PC-3 (cell line): ENCODE measurements around the gene TANGO6. TPM values are rescaled to one million over a fixed set of nuclear protein-coding genes. Genes with fewer than 3 reads are reported as not detected.

Experiments
- ATAC-seq: fragments of 200-7000 bp; cut with Tn5 transposase; 2 replicates; pipeline ENCODE4 v1.9.1; 2020; ENCODE audit warnings: mild to moderate bottlenecking, moderate library complexity
- BruUV-seq: library from RNA; stranded (reverse); fragments of 400-500 nt; replicated peaks from 2 replicates; lab custom pipeline; 2021; lab: Mats Ljungman, UMichigan
- CTCF ChIA-PET: fragments of 300-600 bp; sonication (Branson Sonifier 250); formaldehyde crosslinking; loops from one replicate; lab custom pipeline; 2022; ENCODE audit warnings: antibody characterized with exemption; lab: Charles Lee
- POLR2A ChIA-PET: fragments of 300-600 bp; sonication (Branson Sonifier 250); formaldehyde crosslinking; loops from one replicate; lab custom pipeline; 2022; ENCODE audit warnings: antibody characterized with exemption; ENCODE audit not compliant: unreplicated experiment; lab: Charles Lee
- DNase-seq: peaks from one replicate; pipeline ENCODE4 v3.0.0-alpha.2; 2015
- H2AFZ ChIP-seq: fragments of 300-600 bp; sonication (generic); 2 replicates; pipeline ENCODE4 v1.6.0; 2016; ENCODE audit warnings: antibody characterized with exemption, low read length
- H3F3A ChIP-seq: fragments of 300-600 bp; sonication (generic); one replicate; pipeline ENCODE4 v1.6.0; 2017; ENCODE audit warnings: antibody characterized with exemption, low read length, control low read depth, mild to moderate bottlenecking; ENCODE audit not compliant: unreplicated experiment
- H3K27ac ChIP-seq: fragments of 300-600 bp; sonication (generic); 2 replicates; pipeline ENCODE4 v1.5.1; 2016; ENCODE audit warnings: mild to moderate bottlenecking, low read length
- H3K27me3 ChIP-seq: fragments of 300-600 bp; sonication (generic); 2 replicates; pipeline ENCODE4 v1.6.1; 2016; ENCODE audit warnings: low read length, mixed read lengths
- H3K36me3 ChIP-seq: fragments of 300-600 bp; sonication (generic); 2 replicates; pipeline ENCODE4 v1.6.1; 2016; ENCODE audit warnings: low read depth, mixed run types, low read length, mixed read lengths
- H3K4me1 ChIP-seq: fragments of 300-600 bp; sonication (generic); 2 replicates; pipeline ENCODE4 v1.5.1; 2016; ENCODE audit warnings: low read length; ENCODE audit not compliant: insufficient read depth
- H3K4me2 ChIP-seq: fragments of 300-600 bp; sonication (generic); 2 replicates; pipeline ENCODE4 v1.6.0; 2016; ENCODE audit warnings: low read length
- H3K4me3 ChIP-seq: fragments of 300-600 bp; sonication (generic); 2 replicates; pipeline ENCODE4 v1.5.1; 2016; ENCODE audit warnings: mild to moderate bottlenecking, low read length, mixed read lengths
- H3K79me2 ChIP-seq: fragments of 300-600 bp; sonication (generic); 2 replicates; pipeline ENCODE4 v1.6.1; 2017; ENCODE audit warnings: low read length, mixed read lengths
- H3K9ac ChIP-seq: fragments of 300-600 bp; sonication (generic); 2 replicates; pipeline ENCODE4 v1.6.0; 2016; ENCODE audit warnings: mild to moderate bottlenecking, low read length
- H3K9me2 ChIP-seq: fragments of 300-600 bp; sonication (generic); replicated peaks from 2 replicates; pipeline ENCODE4 v1.6.1; 2016; ENCODE audit warnings: mixed run types, low read length, mixed read lengths
- H3K9me3 ChIP-seq: fragments of 300-600 bp; sonication (generic); 2 replicates; pipeline ENCODE4 v1.6.1; 2016; ENCODE audit warnings: low read length, mixed read lengths
- H4K20me1 ChIP-seq: fragments of 300-600 bp; sonication (generic); 2 replicates; pipeline ENCODE4 v1.6.1; 2016; ENCODE audit warnings: low read length, mixed read lengths
- EZH2 ChIP-seq: fragments of 300-600 bp; sonication (generic); IDR thresholded peaks from one replicate; pipeline ENCODE4 v1.6.1; 2017; ENCODE audit warnings: antibody characterized with exemption, mild to moderate bottlenecking, low read length; ENCODE audit not compliant: unreplicated experiment
- EZH2phosphoT487 ChIP-seq: fragments of 300-600 bp; sonication (generic); IDR thresholded peaks from 2 replicates; pipeline ENCODE4 v1.6.1; 2018; ENCODE audit warnings: mild to moderate bottlenecking, antibody characterized with exemption, low read length, borderline replicate concordance
- intact Hi-C: fragments of 100-400 bp; cut with micrococcal nuclease; formaldehyde crosslinking; loops from 2 replicates; pipeline ENCODE4 v1.9.0; 2023
- total RNA-seq: library from RNA; depleted of rRNA; stranded (reverse); fragments of >200 nt; gene quantifications from 2 replicates; pipeline ENCODE4 v1.2.3, GENCODE V29; 2014
- TF ChIP-seq, protein P1 (sequence below): fragments of 300-600 bp; sonication (generic); conservative IDR thresholded peaks from 2 replicates; pipeline ENCODE4 v1.5.1; 2017; ENCODE audit warnings: antibody characterized with exemption, low read depth, mild to moderate bottlenecking, low read length

The TANGO6 gene
- total RNA-seq, 1 experiment from 2014 or later = 9.4 TPM

DNA sequence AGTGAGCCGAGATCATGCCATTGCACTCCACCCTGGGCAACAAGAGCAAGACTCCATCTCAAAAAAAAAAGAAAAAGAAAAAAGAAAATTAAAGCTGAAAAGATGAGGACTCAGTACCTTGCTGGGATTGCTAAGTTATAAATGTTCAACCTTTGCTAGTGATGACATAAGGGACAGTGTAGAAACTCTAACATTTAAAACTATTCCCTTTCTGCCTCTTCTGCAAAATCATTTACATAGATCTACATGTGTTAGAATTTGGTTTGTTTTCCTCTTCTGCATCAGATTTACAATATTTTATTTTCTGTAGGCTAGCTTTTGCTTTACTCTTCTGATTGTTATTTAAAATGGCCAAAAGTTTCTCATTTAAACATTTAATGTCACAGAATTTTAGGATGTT, 212.6 kb downstream of the TANGO6 start:
- ATAC-seq (no peak), DNase-seq (no peak)
- H4K20me1 ChIP-seq = no peaks in the 10 kb centered on the region
- H2AFZ ChIP-seq = no peak overlapping the region
- intact Hi-C loops = loop anchor here (2.0 to 5.0 kb wide), 2 partner anchors 39 to 61 kb away; no protein-coding TSS in a partner anchor
- no peak overlapping the region; the same call in 1 of the 2 replicates for H3K9ac ChIP-seq
- peaks cover 24% of the 10 kb centered on the region for H3F3A ChIP-seq
- no peaks in the 10 kb centered on the region for H3K36me3 ChIP-seq
- H3K9me3 ChIP-seq = no peaks in the 10 kb centered on the region
- TF ChIP-seq, protein P1, sequence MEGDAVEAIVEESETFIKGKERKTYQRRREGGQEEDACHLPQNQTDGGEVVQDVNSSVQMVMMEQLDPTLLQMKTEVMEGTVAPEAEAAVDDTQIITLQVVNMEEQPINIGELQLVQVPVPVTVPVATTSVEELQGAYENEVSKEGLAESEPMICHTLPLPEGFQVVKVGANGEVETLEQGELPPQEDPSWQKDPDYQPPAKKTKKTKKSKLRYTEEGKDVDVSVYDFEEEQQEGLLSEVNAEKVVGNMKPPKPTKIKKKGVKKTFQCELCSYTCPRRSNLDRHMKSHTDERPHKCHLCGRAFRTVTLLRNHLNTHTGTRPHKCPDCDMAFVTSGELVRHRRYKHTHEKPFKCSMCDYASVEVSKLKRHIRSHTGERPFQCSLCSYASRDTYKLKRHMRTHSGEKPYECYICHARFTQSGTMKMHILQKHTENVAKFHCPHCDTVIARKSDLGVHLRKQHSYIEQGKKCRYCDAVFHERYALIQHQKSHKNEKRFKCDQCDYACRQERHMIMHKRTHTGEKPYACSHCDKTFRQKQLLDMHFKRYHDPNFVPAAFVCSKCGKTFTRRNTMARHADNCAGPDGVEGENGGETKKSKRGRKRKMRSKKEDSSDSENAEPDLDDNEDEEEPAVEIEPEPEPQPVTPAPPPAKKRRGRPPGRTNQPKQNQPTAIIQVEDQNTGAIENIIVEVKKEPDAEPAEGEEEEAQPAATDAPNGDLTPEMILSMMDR = no peak
- no peak for TF ChIP-seq EZH2
- no peak for TF ChIP-seq EZH2phosphoT487
- H3K9me2 ChIP-seq = no peaks in the 10 kb centered on the region
- ChIA-PET CTCF (no interaction called here), POLR2A (no interaction called here)
- H3K79me2 ChIP-seq = no peaks in the 10 kb centered on the region
- H3K4me2 ChIP-seq = no peak overlapping the region
- H3K4me1 ChIP-seq = peaks cover 29% of the 10 kb centered on the region
- H3K27ac ChIP-seq = peak overlapping the region; percentile 99
- no peak overlapping the region for H3K4me3 ChIP-seq
- H3K27me3 ChIP-seq = no peaks in the 10 kb centered on the region
- BruUV-seq = no TSS peak

DNA sequence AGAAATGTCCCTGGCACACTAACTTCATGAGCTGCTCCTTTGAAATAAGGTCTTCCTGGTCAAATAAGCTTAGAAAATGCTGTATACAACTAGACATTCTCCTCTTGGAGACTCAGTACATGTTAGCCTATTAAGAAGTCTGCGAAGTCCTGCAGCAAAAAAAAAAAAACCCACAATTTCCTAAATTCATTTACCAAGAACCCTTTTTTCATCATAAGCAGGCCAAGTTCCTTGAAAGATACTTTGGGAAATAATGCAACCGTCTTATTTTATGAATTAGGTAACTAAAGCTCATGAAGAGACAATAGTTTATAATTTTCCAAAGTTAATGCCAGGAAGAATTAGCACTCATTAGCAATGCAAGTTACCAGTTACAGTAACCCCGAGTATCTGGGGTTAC, 213.1 kb downstream of the TANGO6 start:
- Histone ChIP-seq H3K79me2 (no peaks in the 10 kb centered on the region), H3K9ac (peak overlapping the region; percentile 79), H3K9me2 (no peaks in the 10 kb centered on the region), H3K27me3 (no peaks in the 10 kb centered on the region), H3K27ac (peak overlapping the region; percentile 99), H3K4me1 (peaks cover 29% of the 10 kb centered on the region), H3K4me3 (no peak overlapping the region), H3K9me3 (no peaks in the 10 kb centered on the region), H3K36me3 (no peaks in the 10 kb centered on the region), H2AFZ (no peak overlapping the region), H3K4me2 (peak overlapping the region; percentile 76), H3F3A (peaks cover 24% of the 10 kb centered on the region), H4K20me1 (no peaks in the 10 kb centered on the region)
- ChIA-PET POLR2A (no interaction called here), CTCF (no interaction called here)
- ATAC-seq = no peak
- intact Hi-C loops = loop anchor here (2.0 to 5.0 kb wide), 2 partner anchors 39 to 62 kb away; no protein-coding TSS in a partner anchor
- TF ChIP-seq EZH2phosphoT487 (no peak), EZH2 (no peak)
- TF ChIP-seq, protein P1 = no peak
- DNase-seq = no peak
- no TSS peak for BruUV-seq
